ENCODE measurements around the gene PRDX5.
"Not testable (repeated sequence)": the region's sequence is repeated elsewhere in the genome, so short reads cannot be mapped to it uniquely, and the experiment has no call there.

- TF ChIP-seq CTCF (conservative IDR thresholded peaks at IDR 0.05; ENCODE audit: low read length); EZH2phosphoT487 (IDR thresholded peaks at IDR 0.05; ENCODE audit: borderline replicate concordance, low read depth, low read length): not testable (repeated sequence)
Measured at GRCh38 chr11:64307795-64308194, 10.1 kb upstream of the PRDX5 start.
